Mesenchymal stem cell (in vitro differentiated cells and primary cell): Measurements from ENCODE around the gene TSHZ3. TPM values are rescaled to one million over a fixed set of nuclear protein-coding genes. Genes with fewer than 3 reads are reported as not detected.

Source experiments
- DNase-seq: peaks from one replicate; pipeline ENCODE4 v3.0.0-alpha.2; 2013
- H2AFZ ChIP-seq: one replicate; pipeline ENCODE4 v1.6.1; 2013; ENCODE audit warnings: low read depth, mild to moderate bottlenecking, control low read depth, inconsistent platforms, low read length, moderate library complexity
- H2AK5ac ChIP-seq: 2 replicates; pipeline ENCODE4 v1.6.1; 2013; ENCODE audit warnings: low read length, moderate library complexity, mild to moderate bottlenecking, inconsistent platforms; ENCODE audit not compliant: severe bottlenecking
- H2BK120ac ChIP-seq: one replicate; pipeline ENCODE4 v1.6.1; 2013; ENCODE audit warnings: low read depth, mild to moderate bottlenecking, inconsistent platforms, low read length, moderate library complexity
- H2BK12ac ChIP-seq, 2 experiments: one replicate each; pipeline ENCODE4 v1.6.1; 2013; ENCODE audit warnings: inconsistent platforms in 2 of 2, low read length in 2 of 2, mild to moderate bottlenecking in 2 of 2, moderate library complexity in 2 of 2, control low read depth in 1 of 2
- H2BK15ac ChIP-seq: one replicate; pipeline ENCODE4 v1.6.1; 2013; ENCODE audit warnings: mild to moderate bottlenecking, low read depth, inconsistent platforms; ENCODE audit not compliant: poor library complexity, severe bottlenecking
- H2BK5ac ChIP-seq: 2 replicates; pipeline ENCODE4 v1.6.1; 2013; ENCODE audit warnings: low read depth, mild to moderate bottlenecking, low read length, control low read depth, inconsistent platforms; ENCODE audit not compliant: poor library complexity, severe bottlenecking
- H3K14ac ChIP-seq, 2 experiments: one replicate each; pipeline ENCODE4 v1.6.1; 2013; ENCODE audit warnings: inconsistent platforms in 2 of 2, low read length in 2 of 2, control low read depth in 1 of 2, mild to moderate bottlenecking in 1 of 2, moderate library complexity in 1 of 2
- H3K18ac ChIP-seq, 2 experiments: one replicate each; pipeline ENCODE4 v1.6.1; 2013; ENCODE audit warnings: inconsistent platforms in 2 of 2, low read length in 2 of 2, control low read depth in 1 of 2, low read depth in 1 of 2, mild to moderate bottlenecking in 1 of 2
- H3K23ac ChIP-seq, 2 experiments: one replicate each; pipeline ENCODE4 v1.6.1; 2013; ENCODE audit warnings: inconsistent platforms in 2 of 2, low read length in 2 of 2, mild to moderate bottlenecking in 2 of 2, moderate library complexity in 2 of 2, control low read depth in 1 of 2
- H3K27ac ChIP-seq: 2 replicates; pipeline ENCODE4 v1.5.1; 2013; ENCODE audit warnings: mild to moderate bottlenecking, moderate library complexity, low read length, control low read depth, inconsistent platforms; ENCODE audit not compliant: poor library complexity, severe bottlenecking
- H3K27me3 ChIP-seq, 2 experiments: 2 replicates each; pipeline versions ENCODE4 v1.6.1 to v1.7.0; 2013; ENCODE audit warnings: low read length in 2 of 2, mild to moderate bottlenecking in 2 of 2, moderate library complexity in 2 of 2, control low read depth in 1 of 2, inconsistent platforms in 1 of 2; ENCODE audit not compliant: control insufficient read depth in 1 of 2, insufficient read depth in 1 of 2
- H3K36me3 ChIP-seq, 2 experiments: 2 replicates each; pipeline versions ENCODE4 v1.6.1 to v1.7.0; 2013; ENCODE audit warnings: low read length in 2 of 2, control low read depth in 1 of 2, inconsistent platforms in 1 of 2, low read depth in 1 of 2, mild to moderate bottlenecking in 1 of 2; ENCODE audit not compliant: insufficient read depth in 2 of 2, control insufficient read depth in 1 of 2
- H3K4ac ChIP-seq, 2 experiments: one replicate each; pipeline ENCODE4 v1.6.1; 2013; ENCODE audit warnings: inconsistent platforms in 2 of 2, low read length in 2 of 2, mild to moderate bottlenecking in 2 of 2, moderate library complexity in 2 of 2, control low read depth in 1 of 2, low read depth in 1 of 2
- H3K4me1 ChIP-seq: 2 replicates; pipeline ENCODE4 v1.6.1; 2013; ENCODE audit warnings: low read depth, low read length, control low read depth; ENCODE audit not compliant: control insufficient read depth, insufficient read depth
- H3K4me2 ChIP-seq: 2 replicates; pipeline ENCODE4 v1.6.1; 2013; ENCODE audit warnings: low read length, mild to moderate bottlenecking, inconsistent platforms; ENCODE audit not compliant: poor library complexity, severe bottlenecking
- H3K4me3 ChIP-seq, 2 experiments: 2 replicates each; pipeline versions ENCODE4 v1.5.1 to v1.7.0; 2013; ENCODE audit warnings: low read length in 2 of 2, mild to moderate bottlenecking in 2 of 2, control low read depth in 1 of 2, low read depth in 1 of 2; ENCODE audit not compliant: insufficient read depth in 1 of 2
- H3K79me1 ChIP-seq: replicated peaks from 2 replicates; pipeline ENCODE4 v1.6.1; 2013; ENCODE audit warnings: mild to moderate bottlenecking, control low read depth, low read length, inconsistent platforms; ENCODE audit not compliant: poor library complexity, severe bottlenecking
- H3K9ac ChIP-seq: 2 replicates; pipeline ENCODE4 v1.7.0; 2013; ENCODE audit warnings: mild to moderate bottlenecking, low read length, moderate library complexity
- H3K9me3 ChIP-seq: 2 replicates; pipeline ENCODE4 v1.7.0; 2013; ENCODE audit warnings: mild to moderate bottlenecking, low read length; ENCODE audit not compliant: control insufficient read depth
- H4K8ac ChIP-seq: one replicate; pipeline ENCODE4 v1.6.1; 2013; ENCODE audit warnings: inconsistent platforms, mild to moderate bottlenecking, low read length, moderate library complexity
- H4K91ac ChIP-seq: one replicate; pipeline ENCODE4 v1.6.1; 2013; ENCODE audit warnings: mild to moderate bottlenecking, low read length, inconsistent platforms
- WGBS: methylation state at CpG from one replicate; pipeline ENCODE4 v1.1.7; 2013; ENCODE audit warnings: mixed read lengths; 5-methylcytosine and 5-hydroxymethylcytosine counted together
- polyA plus RNA-seq, 2 experiments: library from polyadenylated mRNA; stranded (reverse); fragments of 200-250 nt; gene quantifications; one replicate each; pipeline ENCODE4 v1.2.3, GENCODE V29; 2013

TSHZ3 gene
- polyA plus RNA-seq (2013, experiment 1 of 2), result 28.5 TPM
- 27.9 TPM for polyA plus RNA-seq (2013, experiment 2 of 2)

- Histone ChIP-seq H3K36me3 (peaks cover 5 to 14% of the 10 kb centered on the region in 2 experiments), H4K91ac (peak within 1 kb of the TSS; percentile 94), H3K9me3 (no peaks in the 10 kb centered on the region), H4K8ac (peak within 1 kb of the TSS; percentile 96), H2BK120ac (peak within 1 kb of the TSS; percentile 100), H2AFZ (no peak within 1 kb of the TSS), H3K14ac (peak within 1 kb of the TSS; percentile 86 to 93), H3K4me2 (peak within 1 kb of the TSS; percentile 64), H2BK15ac (peak within 1 kb of the TSS; percentile 97), H3K79me1 (peaks cover 25% of the 10 kb centered on the region), H3K4ac (peak within 1 kb of the TSS; percentile 39 to 97), H2BK5ac (peak within 1 kb of the TSS; percentile 96), H2AK5ac (no peak within 1 kb of the TSS), H3K27me3 (peaks cover 0 to 19% of the 10 kb centered on the region in 2 experiments), H3K9ac (peak within 1 kb of the TSS; percentile 95), H3K27ac (peak within 1 kb of the TSS; percentile 56), H3K23ac (peak within 1 kb of the TSS; percentile 70 to 90), H3K4me1 (peaks cover 31% of the 10 kb centered on the region), H3K18ac (peak within 1 kb of the TSS; percentile 97 to 99), H2BK12ac (peak within 1 kb of the TSS; percentile 39 to 54), H3K4me3 (peak within 1 kb of the TSS; percentile 88 to 93)
- peak; percentile 91 for DNase-seq
- 0% methylated on average over 13 of the region's 86 CpGs for WGBS
Observed at GRCh38 chr19:31349160-31349881, at the start of gene TSHZ3. TSS of gene TSHZ3 (minus strand) at chr19:31349436. CDS start at chr19:31349219, 217 bp downstream.

- Histone ChIP-seq H3K4me3 (no peak overlapping the region), H4K91ac (no peak overlapping the region), H3K18ac (no peak overlapping the region), H3K9ac (no peak overlapping the region), H3K4me2 (no peak overlapping the region), H3K9me3 (no peaks in the 10 kb centered on the region), H2BK12ac (no peak overlapping the region), H3K27ac (no peak overlapping the region), H2BK5ac (no peak overlapping the region), H3K23ac (peak overlapping the region in 1 of 2 experiments; percentile 67), H2BK15ac (no peak overlapping the region), H4K8ac (no peak overlapping the region), H3K27me3 (peaks cover 23 to 37% of the 10 kb centered on the region in 2 experiments), H3K4me1 (no peaks in the 10 kb centered on the region), H2AK5ac (no peak overlapping the region), H2BK120ac (no peak overlapping the region), H3K14ac (peak overlapping the region in 1 of 2 experiments; percentile 29), H3K79me1 (no peaks in the 10 kb centered on the region), H3K4ac (no peak overlapping the region), H3K36me3 (no peaks in the 10 kb centered on the region), H2AFZ (no peak overlapping the region)
- no peak for DNase-seq
- WGBS, result 92% methylated on average over 2 of the region's 2 CpGs
Observed at GRCh38 chr19:31397308-31397707, 48.1 kb upstream of the TSHZ3 start.

GRCh38 chr19:31392464-31392863, 43.2 kb upstream of the TSHZ3 start:
- WGBS, result 76% methylated on average over 4 of the region's 5 CpGs
- Histone ChIP-seq H3K36me3 (no peaks in the 10 kb centered on the region), H3K27me3 (peaks cover 5 to 9% of the 10 kb centered on the region in 2 experiments), H3K4ac (no peak overlapping the region), H2AK5ac (no peak overlapping the region), H3K18ac (no peak overlapping the region), H2BK5ac (no peak overlapping the region), H2BK15ac (no peak overlapping the region), H3K4me1 (no peaks in the 10 kb centered on the region), H3K23ac (no peak overlapping the region), H2BK120ac (no peak overlapping the region), H3K9me3 (no peaks in the 10 kb centered on the region), H3K4me2 (no peak overlapping the region), H3K4me3 (no peak overlapping the region), H2BK12ac (no peak overlapping the region), H2AFZ (no peak overlapping the region), H4K91ac (no peak overlapping the region), H3K27ac (no peak overlapping the region), H3K9ac (no peak overlapping the region), H3K79me1 (no peaks in the 10 kb centered on the region), H4K8ac (no peak overlapping the region), H3K14ac (no peak overlapping the region)
- no peak for DNase-seq

- H2BK15ac ChIP-seq, result no peak overlapping the region
- 79% methylated on average over 4 of the region's 4 CpGs for WGBS
Observed at GRCh38 chr19:31391518-31391917, 42.3 kb upstream of the TSHZ3 start.

More at GRCh38 chr19:31391518-31391917, 42.3 kb upstream of the TSHZ3 start:
- no peak overlapping the region for H2BK120ac ChIP-seq
- H3K4me1 ChIP-seq, result no peaks in the 10 kb centered on the region
- H3K9ac ChIP-seq, result no peak overlapping the region
- no peak overlapping the region for H3K4me2 ChIP-seq
- H3K18ac ChIP-seq, result no peak overlapping the region
- DNase-seq, result no peak
- H3K27ac ChIP-seq, result no peak overlapping the region
- H3K4me3 ChIP-seq, result no peak overlapping the region
- H2AK5ac ChIP-seq, result no peak overlapping the region
- no peak overlapping the region for H2AFZ ChIP-seq
- H4K91ac ChIP-seq, result no peak overlapping the region
- H3K27me3 ChIP-seq, result peaks cover 5 to 9% of the 10 kb centered on the region in 2 experiments
- no peak overlapping the region for H3K4ac ChIP-seq
- H3K14ac ChIP-seq, result no peak overlapping the region
- no peaks in the 10 kb centered on the region for H3K9me3 ChIP-seq
- H3K79me1 ChIP-seq, result no peaks in the 10 kb centered on the region
- H4K8ac ChIP-seq, result no peak overlapping the region
- no peak overlapping the region for H2BK5ac ChIP-seq
- no peak overlapping the region for H2BK12ac ChIP-seq
- no peaks in the 10 kb centered on the region for H3K36me3 ChIP-seq
- H3K23ac ChIP-seq, result no peak overlapping the region
